ENCODE measurements around the gene RRP1.

- TF ChIP-seq CTCF (IDR thresholded peaks at IDR 0.05) (no peak), POLR2A (IDR thresholded peaks at IDR 0.05) (no peak)
These were observed 44.9 kb downstream of the RRP1 start for GRCh38 chr21:43834146-43834905.

All from body of pancreas (tissue), 4 donors.